Measurements from ENCODE around the gene INPP4A.

Gene INPP4A

GRCh38 chr2:98461498-98462049, 16.9 kb downstream of the INPP4A start:
- DNase-seq: no peak

- DNase-seq: no peak
These were observed 18.4 kb downstream of the INPP4A start for GRCh38 chr2:98463081-98463481.

GRCh38 chr2:98463551-98463971, 18.9 kb downstream of the INPP4A start:
- no peak for DNase-seq

- no peak for DNase-seq
These were observed 19.5 kb downstream of the INPP4A start for GRCh38 chr2:98463988-98464771.

GRCh38 chr2:98464772-98465310, 20.2 kb downstream of the INPP4A start:
- DNase-seq: no peak

GRCh38 chr2:98465456-98466226, 21.0 kb downstream of the INPP4A start:
- DNase-seq: peak; percentile 73

GRCh38 chr2:98467082-98467536, 22.5 kb downstream of the INPP4A start:
- DNase-seq: no peak

- no peak for DNase-seq
These were observed 23.0 kb downstream of the INPP4A start for GRCh38 chr2:98467652-98468051.

- DNase-seq: no peak
These were observed 24.1 kb downstream of the INPP4A start for GRCh38 chr2:98468621-98469236.

- no peak for DNase-seq
These were observed 25.3 kb downstream of the INPP4A start for GRCh38 chr2:98469862-98470544.

- DNase-seq: no peak
These were observed 26.2 kb downstream of the INPP4A start for GRCh38 chr2:98470851-98471255.

GRCh38 chr2:98471402-98472131, 26.9 kb downstream of the INPP4A start:
- no peak for DNase-seq

- DNase-seq: no peak
These were observed 27.5 kb downstream of the INPP4A start for GRCh38 chr2:98472132-98472650.

GRCh38 chr2:98472961-98473746, 28.5 kb downstream of the INPP4A start:
- DNase-seq: no peak

- DNase-seq: no peak
These were observed 29.5 kb downstream of the INPP4A start for GRCh38 chr2:98473995-98474780.

GRCh38 chr2:98474979-98475632, 30.4 kb downstream of the INPP4A start:
- DNase-seq: no peak

- DNase-seq: peak; percentile 41
These were observed 31.7 kb downstream of the INPP4A start for GRCh38 chr2:98476192-98476868.

- DNase-seq: no peak
These were observed 32.4 kb downstream of the INPP4A start for GRCh38 chr2:98477036-98477435.

GRCh38 chr2:98477506-98477905, 32.8 kb downstream of the INPP4A start:
- no peak for DNase-seq

All from NCI-H1092 (cell line).